Stimulated activated CD8-positive, alpha-beta memory T cell treated with anti-CD3 and anti-CD28 coated beads, Interleukin-2, amount 100 ng/mL, for 1 hour (primary cell): ENCODE data around the gene GAS6.
"Not testable (repeated sequence)": the region's sequence is repeated elsewhere in the genome, so short reads cannot be mapped to it uniquely, and the experiment has no call there.

ENCODE experiments used
- DNase-seq, 2 donors: peaks; one replicate each; pipeline ENCODE4 v3.0.0-alpha.2; 2020; ENCODE audit warnings: low read depth in 2 of 2

Gene GAS6

DNA sequence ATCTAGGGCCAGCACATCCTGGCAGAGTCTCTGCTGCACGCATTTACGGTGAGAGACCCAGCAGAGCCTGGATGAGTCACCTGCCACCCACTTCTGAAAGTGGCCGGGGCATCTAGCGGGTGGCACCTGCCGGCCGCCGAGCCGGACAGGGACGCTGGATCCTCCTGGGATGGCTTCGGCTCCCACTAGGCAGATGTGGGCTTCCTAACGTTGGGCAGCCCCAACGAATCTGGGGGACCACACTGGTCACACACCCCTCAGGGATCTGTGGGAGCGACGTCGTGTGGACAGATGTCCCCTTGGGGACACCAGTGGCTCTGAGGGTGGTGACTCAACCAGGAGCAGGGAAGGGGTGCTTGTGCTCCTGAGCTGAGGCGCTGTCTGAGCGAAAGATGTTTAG, 72.7 kb downstream of the GAS6 start:
- no peak for DNase-seq

DNA sequence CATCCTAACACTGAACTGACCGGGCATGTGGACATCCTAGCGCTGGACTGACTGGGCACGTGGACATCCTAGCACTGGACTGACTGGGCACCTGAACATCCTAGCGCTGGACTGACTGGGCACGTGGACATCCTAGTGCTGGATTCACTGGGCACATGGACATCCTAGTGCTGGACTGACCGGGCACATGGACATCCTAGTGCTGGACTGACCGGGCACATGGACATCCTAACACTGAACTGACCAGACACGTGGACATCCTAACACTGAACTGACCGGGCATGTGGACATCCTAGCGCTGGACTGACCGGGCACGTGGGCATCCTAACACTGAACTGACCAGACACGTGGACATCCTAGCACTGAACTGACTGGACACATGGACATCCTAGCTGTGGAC, 73.9 kb downstream of the GAS6 start:
- not testable (repeated sequence) for DNase-seq

DNA sequence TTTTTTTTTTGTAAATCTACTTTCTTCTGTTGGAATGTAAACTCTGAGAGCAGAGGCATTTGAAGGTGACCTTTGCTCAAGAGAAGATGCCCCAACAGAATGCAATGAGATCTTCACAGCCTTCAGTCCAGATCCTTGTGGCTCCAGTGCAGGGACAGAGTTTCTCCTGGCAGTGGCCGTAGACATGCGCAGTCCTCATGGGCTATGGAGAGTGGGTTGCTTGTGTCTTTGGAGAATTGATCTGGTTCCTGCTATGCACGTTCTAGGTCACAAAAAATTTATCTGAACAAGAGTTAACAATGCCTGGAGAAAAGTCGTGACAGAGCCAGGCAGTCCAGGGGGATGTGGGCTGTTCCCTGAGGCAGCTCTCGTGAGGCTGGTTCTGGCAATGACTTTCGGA, 74.7 kb downstream of the GAS6 start:
- no peak for DNase-seq

DNA sequence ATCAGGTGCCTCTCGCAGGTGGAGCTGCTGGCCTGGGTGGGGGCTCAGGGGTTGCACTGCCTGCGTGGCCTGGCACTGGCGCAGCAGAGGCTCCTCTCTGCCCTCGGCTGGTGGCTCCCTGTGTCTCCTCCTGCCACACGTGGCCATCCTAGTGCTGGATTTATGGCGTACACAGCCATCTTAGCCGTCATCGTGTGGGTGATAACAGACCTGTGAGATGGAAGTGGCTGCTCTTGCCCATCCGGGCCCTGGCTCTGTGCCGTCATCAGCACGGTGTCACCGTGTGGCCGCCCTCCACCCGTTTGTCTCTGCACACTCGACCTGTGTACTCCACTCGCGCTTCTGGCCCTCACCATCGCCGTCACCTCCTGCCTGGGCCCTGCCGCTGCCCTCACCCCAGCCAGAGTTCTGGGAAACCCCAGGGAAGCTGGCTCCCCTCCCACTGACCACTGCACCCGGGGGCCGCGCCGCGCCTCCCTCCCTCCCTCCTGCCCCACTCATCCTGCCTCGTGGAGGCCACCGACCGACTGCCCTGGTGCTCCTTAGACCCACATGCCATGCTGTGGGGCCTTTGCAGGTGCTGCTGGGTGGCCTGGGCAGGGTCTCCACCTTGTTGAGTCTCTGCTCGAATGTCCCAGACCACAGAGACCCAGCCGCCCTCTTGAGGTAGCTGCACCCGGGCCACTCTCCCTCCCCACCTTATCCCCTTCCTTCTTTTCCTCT, 75.3 kb downstream of the GAS6 start:
- no peak for DNase-seq

DNA sequence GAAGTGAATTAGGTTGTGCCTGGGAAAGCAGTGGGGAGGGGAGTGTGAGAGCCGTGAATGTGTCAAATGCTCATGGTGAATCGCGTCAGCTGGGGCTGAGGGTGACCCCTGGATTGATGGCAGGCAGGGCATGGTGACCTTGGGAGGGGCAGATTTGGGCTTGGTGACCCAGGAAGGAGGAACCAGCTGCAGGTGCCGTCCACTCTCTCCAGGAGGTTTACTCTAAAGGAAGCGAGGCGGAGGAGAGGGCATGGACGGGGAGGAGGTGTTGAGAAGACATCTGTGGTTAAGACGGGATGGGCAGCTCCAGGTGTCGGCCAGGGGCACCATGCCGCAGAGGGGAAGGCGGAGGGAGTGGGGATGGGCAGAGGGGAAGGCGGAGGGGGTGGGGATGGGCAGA, 76.2 kb downstream of the GAS6 start:
- no peak for DNase-seq

DNA sequence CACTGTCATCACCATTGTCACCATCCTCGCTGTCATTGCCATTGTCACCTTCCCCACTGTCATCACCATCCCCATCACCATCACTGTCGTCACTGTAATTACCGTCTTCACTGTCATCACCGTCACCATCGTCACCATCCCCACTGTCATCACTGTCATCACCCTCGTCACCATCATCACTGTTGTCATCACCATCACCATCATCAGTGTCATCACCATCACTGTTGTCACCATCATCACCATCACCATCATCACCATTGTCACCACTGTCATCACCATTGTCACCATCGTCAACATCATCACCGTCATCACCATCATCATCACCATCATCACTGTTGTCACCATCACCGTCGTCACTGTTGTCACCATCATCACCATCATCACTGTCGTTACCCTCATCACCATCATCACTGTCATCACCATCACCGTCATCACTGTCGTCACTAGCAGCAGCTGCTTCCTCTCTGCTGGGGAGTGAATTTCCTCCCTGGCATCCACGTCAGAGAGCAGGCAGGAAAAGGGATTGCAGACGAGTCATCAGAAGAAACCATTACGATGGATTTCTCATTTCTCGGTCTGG, 77.5 kb downstream of the GAS6 start:
- DNase-seq = no peak

DNA sequence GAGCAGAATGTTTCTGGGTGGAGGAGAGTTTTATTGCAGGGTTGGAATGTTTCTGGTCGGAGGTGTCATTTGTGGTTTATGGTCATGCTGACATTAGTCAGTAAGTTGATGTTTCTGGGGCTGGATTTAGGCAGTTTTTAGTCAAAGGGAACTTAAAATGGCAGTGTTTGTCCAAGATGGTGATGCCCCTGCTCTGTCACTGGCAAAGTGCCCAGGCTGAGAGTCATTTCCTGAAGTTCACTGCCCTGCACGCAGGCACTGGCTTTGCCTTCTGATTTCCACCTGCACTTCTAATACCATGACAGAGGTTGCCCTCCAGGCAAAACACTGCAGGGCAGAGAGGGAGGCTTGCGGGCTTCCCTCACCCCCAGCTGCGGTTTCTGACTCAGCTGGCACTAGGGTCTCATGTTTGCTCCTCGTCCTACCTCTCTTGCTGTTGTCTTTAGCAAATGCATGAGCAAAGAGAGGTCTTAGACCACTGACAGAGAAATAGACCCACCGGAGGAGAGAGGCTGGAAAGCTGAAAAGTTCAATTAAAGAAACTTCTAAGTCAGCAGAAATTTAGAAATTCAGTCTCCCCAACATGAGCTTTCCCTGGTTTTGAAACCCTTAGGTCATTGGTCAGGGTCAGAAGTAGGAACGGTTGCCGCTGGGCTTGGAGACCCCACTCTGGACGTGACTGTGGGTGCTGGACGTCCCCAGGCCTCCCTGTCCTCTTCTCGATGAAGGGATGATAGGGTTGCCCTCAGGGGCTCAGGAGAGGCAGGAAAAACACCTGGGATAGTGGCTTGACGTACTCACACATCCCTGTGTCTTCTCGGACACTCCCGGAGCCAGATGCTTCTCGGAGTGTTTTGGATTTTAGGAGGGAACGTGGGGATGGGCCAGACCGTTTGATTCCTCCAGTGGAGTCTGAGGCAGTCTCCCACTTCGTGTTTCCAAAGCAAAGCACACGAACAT, 78.5 kb downstream of the GAS6 start:
- no peak for DNase-seq

DNA sequence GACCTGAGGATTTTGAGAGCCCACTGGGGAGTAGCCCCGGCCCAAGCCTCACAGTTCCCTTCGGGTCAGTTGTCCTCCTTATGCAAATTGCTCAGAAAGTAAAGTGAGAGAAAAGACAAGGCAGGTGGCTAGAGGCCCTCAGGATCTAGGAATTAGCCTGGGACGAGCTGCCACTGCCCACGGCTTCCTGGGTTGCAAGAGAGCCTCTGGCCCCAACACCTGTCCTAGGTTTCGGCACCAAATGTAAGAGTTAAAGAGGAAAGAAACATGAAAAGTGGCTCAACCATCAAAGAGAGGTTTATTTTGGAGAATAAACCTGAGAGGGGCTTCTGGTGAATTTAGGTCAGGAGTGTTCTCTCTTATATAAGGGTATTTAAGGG, 79.2 kb downstream of the GAS6 start:
- DNase-seq = no peak

DNA sequence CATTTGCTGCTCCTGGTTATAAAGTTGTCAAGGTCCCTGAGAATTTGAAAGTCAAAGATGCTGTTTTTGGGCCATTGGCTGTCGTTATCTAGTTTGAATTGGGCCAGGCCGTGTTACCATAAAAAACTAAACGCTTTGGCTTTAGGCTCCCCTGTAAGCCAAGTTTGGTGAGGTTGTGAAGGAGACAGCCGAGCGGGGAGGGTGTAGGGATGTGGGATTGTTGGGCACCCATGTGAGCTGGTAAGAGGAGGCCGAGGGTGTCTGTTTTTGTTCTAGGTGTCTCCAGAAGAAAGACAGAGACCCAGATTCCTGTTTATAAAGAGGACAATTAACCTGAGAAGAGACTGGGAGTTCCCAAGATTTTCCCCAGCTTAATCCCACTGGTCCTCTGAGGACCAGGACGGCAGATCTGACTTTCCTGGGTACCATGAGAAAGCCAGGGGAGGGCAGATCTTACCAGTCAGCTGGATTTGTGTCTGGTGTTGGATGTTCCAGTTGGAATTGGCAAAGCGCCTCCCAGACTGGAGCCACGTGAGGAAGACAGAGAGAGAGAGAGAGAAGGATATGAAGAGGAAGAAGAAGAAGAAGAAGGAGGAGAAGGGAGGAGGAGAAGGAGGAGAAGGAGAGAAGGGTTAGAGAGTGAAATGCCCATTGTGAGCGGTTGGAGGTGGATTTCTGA, 79.8 kb downstream of the GAS6 start:
- no peak for DNase-seq

DNA sequence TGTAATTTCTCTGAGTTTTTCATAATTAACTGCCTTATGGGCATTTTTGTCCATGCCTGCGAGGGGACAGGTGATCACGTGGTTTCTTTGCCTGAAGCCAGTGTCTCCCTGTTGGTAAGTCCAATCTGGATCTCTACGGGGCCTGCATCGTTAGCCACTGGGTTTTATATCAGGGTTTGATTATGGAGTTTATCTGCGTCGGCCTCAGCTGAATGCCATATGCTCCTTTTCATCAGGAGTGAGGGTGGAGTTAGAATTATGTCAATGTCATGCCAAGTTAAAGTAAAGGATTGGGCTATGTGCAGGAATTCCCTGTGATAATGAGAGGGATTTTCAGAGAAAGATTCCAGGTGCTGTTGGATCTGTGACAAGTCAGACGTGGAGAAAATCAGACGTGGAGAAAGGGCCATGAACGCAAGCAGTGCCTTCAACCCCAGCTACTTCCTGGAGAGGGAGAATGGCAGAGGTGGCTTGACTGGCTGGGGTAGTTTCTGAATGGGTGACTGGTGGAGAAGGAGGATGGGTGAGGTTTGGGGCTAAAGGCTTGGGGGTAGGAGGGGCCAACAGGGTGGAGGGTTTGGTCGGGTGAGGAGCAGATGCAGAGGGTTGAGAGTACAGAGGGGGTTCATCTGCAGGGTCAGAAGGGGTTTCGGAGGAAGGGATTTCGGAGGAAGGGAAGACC, 80.5 kb downstream of the GAS6 start:
- DNase-seq = no peak

DNA sequence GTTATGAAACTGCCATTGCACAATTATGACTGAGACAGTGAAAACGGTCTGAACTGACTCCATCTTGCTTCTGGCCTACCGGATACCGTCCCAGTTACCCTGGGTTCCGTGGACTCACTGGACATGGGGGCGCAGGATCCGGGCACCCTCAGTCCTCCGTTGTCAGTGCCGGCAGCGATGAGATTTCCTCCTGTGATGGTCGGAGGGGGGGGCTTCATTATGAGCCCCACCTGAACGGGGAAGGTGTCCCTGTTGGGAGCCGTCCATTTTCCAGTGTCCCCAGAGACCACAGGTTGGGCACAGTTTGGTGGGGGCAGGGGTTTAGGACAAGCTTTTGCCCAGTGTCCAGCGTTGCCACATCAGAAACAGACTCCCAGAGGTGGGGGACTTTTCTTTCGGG, 81.4 kb downstream of the GAS6 start:
- DNase-seq = no peak

DNA sequence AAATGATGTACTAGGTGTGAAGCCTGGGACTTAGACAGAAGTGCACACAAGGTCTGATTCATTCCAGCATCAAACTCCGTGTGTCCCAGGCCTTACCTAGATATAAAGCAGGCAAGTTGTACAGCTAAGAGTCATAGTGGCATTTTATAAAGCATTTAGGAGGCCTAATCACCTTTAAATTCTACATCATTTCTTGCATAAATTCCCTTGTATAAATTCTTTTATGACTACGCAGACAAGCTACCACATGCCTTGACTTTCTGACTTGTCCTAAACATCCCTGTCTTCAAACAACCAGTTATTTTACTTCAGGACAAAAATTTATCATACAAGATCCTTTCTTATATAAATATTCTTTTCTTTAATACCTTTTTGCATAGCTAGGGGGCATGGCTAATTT, 82.3 kb downstream of the GAS6 start:
- DNase-seq = no peak

DNA sequence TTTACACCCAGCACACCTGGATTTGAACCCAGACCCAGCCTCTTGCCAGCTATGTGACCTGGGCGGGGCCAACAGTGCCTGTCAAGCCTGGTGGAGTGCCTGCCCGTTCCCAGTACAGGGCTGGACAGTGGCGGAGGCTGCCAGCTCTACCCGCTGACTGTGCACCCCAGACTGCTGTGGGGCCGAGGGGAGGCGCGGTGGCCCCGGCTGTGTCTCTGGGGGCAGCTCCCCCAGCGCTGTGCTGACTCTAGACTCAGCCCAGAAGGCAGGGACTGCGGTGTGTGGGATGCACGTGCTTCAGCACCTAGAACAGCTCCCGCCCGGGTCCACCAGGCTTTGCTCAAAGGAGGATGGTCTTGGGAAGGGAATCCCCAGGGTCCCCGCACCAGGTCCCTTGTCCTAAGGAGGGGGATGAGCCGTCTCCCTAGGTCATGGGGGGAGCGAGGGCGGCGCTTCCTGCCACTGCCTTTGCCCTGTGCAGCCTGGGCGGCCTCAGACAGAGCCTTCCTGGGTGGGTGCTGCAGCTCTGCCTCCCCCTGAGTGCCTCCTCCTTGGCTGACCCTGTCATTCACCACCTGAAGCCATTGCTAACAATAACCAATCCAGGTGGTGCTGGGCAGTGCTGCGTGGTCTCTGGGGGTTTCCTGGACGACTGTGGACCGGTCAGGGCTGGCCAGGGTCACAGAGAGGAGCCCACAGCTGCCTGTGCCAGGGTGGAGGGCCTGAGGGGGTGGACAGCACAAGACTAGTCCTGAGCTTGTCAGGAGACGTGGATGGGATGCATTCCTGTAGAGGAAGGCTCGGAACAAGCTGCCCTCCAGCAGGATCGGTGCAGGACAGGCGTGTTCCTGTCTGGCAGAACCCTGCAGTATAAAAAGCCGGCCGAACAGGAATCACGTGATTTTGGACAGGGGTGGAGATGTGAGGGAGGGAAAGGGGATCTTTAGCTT, 86.3 kb downstream of the GAS6 start:
- DNase-seq = no peak

DNA sequence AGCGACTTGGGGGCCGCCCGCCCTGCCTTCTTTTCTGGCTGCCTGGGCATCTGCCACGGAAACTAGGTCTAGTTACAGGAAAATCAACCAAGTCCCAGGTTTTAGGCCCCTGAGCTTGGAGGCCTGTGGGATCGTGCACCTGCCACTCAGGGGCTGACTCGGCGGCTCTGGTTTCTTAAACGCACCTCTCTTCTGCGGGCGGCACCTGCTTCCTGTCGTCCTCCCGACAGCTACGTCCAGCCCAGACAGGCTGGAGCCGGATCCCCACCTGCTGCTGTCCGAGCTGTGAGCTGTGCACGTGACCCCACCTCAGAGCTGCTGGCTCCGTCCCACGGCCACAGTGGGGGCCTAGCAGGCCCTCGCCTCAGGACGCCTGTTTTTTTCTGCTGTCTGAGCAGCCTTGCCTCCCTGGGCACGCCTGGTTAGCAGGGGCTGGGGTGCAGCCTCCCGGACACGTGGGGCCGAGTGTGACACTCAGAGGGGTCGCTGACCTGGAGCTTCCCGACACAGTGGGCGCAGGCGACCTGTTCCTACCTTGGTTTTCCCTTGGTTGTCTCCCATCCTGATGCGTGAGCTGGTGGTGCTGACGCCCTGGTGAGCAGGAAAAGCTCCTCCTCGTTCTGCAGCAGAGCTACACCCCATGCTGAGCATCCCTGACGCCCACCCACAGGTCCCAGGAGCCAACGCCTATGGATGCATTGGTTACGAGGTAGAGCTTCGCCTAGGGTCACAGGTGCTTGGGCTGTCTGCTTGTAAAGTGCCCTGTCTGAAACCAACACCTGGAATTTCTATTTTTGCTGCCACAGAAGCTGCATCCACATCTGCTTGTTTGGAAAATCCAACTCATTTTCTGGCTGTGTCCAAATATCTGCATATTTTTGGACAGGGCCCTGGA, 87.4 kb downstream of the GAS6 start:
- DNase-seq = no peak

DNA sequence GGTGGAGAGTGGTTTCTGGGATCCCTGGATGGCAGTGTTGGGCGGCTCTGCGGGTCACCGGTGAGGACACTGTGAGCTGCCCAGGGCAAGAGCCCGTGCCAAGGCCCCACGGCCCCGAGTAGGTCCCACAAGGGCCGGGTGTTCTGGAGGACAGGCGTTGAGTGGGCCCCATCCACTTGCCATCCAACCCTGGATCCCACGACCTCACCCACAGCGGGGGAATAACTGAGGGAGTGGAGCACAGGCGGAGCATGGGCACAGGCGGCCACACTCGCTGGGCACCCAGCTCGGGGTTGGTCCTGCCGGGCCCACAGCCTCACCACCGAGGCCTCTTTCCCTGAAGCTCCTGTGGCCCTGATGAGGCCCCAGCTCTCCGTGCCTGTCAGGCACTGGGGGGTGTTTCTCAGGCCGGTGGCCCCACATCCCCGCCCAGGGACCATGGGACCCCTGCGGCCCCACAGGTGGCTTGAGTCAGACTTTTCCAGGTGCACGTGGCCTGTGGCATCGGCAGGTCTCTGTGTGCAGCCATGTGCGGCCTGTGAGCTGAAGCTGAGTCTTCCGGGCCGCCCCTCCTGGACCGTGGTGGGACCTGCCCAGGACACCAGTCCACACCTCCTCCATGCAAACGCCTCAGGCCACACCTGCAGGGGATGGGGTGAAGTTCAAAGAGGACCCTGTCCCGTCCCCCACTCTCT, 88.3 kb downstream of the GAS6 start:
- no peak for DNase-seq

DNA sequence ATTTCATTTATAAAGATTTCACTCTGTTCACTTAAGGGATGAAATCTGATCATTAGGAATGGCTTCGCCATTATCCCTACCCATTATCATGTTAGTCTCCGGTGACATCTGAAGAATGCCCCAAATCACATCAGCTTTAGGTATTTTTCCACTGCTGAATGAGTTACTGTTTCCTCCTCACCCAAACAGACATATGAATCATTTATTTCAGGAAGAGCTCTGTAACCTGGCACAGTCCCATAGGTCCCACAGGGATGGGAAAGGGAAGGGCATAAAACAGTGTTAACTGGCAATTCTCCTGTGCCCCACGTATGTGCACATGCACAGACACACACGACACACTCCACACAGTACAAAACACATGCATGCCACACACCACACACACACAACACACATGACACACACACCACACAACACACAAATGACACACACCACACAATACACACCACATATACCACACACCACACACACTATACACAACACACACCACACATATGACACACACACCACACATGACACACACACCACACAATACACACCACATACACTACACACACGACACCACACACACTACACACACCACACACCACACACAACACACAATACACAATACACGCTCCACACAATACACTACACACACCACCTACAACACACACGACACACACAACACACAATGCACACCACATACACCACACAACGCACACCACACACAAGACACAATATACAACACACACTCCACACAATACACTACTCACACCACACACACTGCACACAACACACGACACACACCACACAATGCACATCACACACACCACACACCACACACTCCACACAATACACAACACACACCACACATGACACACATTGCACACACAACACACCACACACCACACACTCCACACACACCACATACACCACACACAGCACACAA, 89.4 kb downstream of the GAS6 start:
- no peak for DNase-seq

DNA sequence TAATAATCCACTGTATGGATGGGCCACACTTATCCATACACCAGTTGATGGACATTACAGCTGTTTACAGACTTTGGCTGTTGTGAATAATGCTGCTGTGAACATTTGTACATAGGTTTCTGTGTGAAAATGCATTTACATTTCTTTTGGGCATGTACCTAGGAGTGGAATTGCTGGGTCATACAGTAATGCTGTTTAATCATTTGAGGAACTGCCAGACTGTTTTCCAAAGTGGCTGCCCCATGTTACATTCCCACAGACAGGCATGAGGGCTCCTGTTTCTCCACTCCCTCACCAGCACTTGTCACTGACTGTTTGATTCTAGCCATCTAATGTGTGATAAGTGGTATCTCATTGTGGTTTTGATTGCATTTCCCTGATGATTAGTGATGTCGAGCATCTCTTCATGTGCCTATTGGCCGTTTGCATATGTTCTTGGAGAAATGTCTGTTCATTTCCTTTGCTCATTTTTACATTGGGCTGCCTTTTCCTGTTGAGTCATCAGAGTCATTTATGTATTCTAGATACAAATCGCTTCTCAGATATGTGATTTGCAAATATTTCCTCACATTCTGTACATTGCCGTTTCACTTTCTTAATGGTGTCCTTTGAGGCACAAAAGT, 92.1 kb downstream of the GAS6 start:
- no peak for DNase-seq
